Measurements from ENCODE around the gene HPCAL1. TPM values are rescaled to one million over a fixed set of nuclear protein-coding genes. Genes with fewer than 3 reads are reported as not detected.
"Not testable (repeated sequence)": the region's sequence is repeated elsewhere in the genome, so short reads cannot be mapped to it uniquely, and the experiment has no call there.

HPCAL1 gene
- 10 to 100 TPM; 27.2 to 27.4 TPM for total RNA-seq
- long read RNA-seq, transcript HPCAL1-201 (5 exons, 1,751 nt): major isoform, 74 of 84 reads
- long read RNA-seq, partial matches to known transcripts: 0 of 84 reads
- long read RNA-seq, other reads (novel, unspliced or antisense): 10 of 84 reads

DNA sequence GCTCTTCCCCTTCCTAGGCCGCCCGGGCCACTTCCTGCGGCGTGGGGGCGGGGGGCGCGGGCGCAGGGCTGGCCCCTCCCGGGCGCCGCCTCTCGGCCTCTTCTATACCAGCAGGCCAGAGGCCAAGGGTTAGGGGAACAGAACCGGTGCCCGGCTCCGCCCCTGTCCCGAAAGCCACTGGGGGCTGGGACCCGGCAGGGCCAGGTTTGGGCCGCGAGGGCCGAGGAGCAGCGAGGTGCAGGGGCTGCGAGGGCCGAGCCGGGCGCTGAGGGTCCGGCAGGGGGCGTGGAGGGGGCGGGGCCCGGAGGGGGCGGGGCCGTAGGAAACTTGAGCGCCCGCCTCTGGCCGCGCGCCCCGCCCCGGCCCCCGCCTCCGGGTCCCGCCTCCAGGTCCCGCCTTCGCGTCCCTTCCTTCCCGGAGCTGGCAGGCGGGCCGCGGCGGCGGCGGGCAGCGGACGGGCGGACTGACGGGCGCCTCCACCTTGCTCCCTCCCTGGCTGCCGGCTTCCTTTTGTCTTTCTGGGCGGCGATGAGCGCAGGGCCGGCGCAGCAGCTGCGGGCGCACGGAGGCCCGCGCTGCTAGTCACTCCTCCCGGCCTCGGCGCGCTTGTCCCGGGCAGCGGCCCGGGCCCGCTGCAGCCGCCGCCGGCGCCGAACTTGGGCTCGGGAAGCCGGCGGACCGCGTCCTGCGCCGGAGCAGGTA is at the start of gene HPCAL1:
TSS of gene HPCAL1 (plus strand) at position 426 of the 702 bp plus-strand sequence. CDS start 116,854 bp downstream, outside the sequence.
- intact Hi-C loops (cut with DNase I): loop anchor here (2.0 to 5.0 kb wide), 2 partner anchors 105 to 106 kb away; no protein-coding TSS in a partner anchor

DNA sequence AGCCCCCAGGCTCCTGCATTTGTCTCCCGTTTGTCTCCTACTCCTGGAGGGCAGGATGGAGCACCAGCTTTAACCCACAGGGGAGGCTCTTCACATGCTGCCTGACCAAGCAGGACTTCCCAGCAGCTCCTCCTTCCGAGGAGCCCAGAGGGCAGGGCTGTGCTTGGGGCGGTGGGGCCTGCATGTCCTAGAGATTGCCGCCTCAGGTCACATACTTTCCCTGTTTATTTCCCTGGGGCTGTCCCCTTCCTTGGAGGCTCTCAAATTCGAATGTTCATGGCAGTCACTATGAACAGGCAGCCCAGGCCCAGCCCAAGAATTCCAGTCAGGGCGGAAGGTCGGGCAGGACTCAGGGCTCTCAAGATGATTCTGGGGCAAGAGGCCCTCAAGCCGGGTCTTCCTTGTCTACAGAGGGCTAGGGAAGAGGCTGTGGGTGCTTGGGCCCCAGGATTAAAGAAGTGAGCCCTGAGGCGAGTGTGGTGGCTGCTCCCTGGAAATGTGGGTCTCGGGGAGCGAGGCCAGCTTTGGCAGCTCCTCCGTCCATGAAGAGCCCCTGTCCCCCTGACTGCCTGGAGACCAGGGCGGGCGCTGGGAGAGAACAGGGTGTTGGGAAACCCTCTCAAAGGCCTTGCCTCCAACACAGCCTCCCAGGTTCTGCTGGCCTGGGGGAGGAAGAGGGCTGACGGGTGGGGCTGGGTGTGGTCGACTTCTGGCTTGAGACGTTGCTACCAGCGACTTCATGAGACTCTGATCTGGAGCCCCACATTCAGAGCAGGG is 48.9 kb upstream of the HPCAL1 start:
- DNase-seq: peak; percentile 12
- ATAC-seq: no peak
- intact Hi-C loops (cut with DNase I): no loop called here

More for the DNA sequence above, at the start of gene HPCAL1:
- ATAC-seq (peak; percentile 93 to 95), DNase-seq (peak; percentile 89)

- intact Hi-C loops (cut with DNase I): no loop called here
- ATAC-seq: peak in 1 of 2 donors; percentile 16
- peak; percentile 14 for DNase-seq
Measured at GRCh38 chr2:10254373-10255188, 48.1 kb upstream of the HPCAL1 start.

DNA sequence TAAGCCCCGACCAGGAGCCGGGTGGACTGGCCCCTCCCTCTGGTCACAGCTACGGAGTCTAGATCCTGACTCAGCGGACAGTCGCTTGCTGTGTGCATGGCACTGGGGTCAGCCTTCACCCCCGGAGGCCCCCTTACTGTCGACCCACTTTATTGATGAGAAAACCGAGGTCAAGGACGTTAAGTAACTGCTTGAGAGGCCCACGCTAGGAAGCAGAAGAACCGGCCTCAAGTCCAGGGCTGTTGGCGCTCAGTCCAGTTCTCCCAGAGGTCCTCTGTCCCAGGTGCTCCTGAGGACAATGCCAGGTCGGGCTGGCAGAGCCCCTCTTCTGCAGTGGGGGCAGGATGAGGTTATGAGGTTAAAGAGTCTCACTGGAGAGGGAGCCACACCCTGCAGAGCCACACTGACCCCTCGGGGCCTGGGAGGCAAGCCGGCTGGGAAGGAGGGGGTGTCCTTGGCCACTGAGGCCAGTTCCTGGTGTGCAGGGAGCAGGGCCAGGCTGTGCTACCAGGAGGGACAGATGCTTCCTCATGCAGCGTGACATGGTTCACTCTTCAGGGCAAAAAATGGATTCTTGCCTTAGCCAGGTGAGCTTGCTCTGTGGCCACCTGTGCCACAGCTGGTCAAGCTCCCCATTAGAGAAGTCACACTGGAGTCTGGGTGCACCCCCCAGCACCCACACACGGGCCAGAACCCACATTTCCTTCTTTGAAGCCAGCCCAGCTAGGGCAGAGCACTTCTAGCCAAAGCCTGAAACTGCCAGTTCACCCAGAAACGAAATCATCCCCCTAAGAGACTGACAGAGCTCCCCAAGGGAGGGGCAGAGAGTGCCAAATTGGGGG is 47.3 kb upstream of the HPCAL1 start:
- ATAC-seq: peak in 1 of 2 donors; percentile 10
- peak; percentile 14 for DNase-seq

GRCh38 chr2:10256031-10256514 is 46.6 kb upstream of the HPCAL1 start:
- ATAC-seq: no peak
- intact Hi-C loops (cut with DNase I): no loop called here
- DNase-seq: peak; percentile 12

More for the DNA sequence above, 47.3 kb upstream of the HPCAL1 start:
- intact Hi-C loops (cut with DNase I): no loop called here

GRCh38 chr2:10256515-10257031 is 46.1 kb upstream of the HPCAL1 start:
- intact Hi-C loops (cut with DNase I): no loop called here
- no peak for ATAC-seq
- DNase-seq: peak; percentile 7

DNA sequence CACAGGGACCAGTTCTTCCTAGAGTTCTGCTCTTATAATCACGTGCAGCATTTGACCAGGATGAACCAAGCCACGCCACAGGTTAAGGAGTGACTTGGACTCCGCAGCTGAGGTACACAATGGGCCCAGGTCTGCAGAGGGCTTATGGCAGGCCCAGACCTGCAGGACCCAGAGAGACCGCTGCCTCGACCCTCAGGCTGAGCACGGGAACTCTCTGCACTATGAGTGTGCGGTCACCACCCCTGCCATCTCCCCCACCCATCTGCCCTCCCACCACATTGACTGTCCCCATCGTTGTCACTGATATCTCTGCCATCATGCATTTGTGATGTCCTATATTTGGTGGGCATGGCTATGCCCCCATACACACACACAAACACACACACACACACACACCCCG is 45.7 kb upstream of the HPCAL1 start:
- ATAC-seq (no peak), DNase-seq (no peak)
- intact Hi-C loops (cut with DNase I): no loop called here

GRCh38 chr2:10257500-10258147 is 45.1 kb upstream of the HPCAL1 start:
- intact Hi-C loops (cut with DNase I): no loop called here
- ATAC-seq (no peak), DNase-seq (peak; percentile 4)

- intact Hi-C loops (cut with DNase I): no loop called here
- ATAC-seq (no peak), DNase-seq (no peak)
Measured at GRCh38 chr2:10258326-10258725, 44.4 kb upstream of the HPCAL1 start.

DNA sequence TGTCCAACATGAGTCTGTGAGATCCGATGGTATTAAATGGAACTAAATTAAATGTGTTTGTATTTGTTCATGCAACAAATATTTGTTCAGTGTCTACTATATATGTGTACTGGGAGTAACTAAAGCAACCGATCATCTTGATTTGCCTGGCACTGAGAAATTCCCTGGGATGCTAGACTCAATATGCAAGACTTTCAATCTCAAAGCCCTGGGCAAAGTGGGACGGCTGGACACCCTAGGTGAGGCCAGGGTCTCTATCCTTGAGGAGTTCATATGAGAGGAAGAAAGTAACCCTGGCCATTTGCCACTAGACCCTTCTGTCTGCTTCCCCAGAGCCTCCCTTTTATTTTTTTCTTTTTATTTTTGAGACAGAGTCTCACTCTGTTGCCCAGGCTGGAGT is 44.0 kb upstream of the HPCAL1 start:
- ATAC-seq (no peak), DNase-seq (no peak)
- intact Hi-C loops (cut with DNase I): no loop called here

DNA sequence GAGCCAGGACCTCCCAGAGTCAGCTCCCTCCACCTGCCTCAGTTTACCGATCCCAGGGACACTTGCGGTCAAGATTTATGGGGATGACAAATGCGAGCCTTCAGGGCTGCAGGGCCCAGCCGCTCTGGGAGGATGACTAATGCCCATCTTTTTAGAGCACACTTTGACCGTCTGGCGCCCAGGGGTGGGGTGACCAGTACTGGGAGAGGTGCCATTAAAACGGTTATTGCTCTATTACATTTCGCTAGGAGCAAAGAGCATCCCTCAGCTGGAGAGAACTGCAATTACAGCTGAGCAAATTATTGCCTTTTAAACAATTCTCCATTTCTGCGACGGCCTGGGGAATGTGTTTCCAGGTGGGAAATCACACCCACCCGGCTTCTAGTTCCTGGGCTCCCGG is 42.6 kb upstream of the HPCAL1 start:
- intact Hi-C loops (cut with DNase I): no loop called here
- ATAC-seq (no peak), DNase-seq (peak; percentile 5)

DNA sequence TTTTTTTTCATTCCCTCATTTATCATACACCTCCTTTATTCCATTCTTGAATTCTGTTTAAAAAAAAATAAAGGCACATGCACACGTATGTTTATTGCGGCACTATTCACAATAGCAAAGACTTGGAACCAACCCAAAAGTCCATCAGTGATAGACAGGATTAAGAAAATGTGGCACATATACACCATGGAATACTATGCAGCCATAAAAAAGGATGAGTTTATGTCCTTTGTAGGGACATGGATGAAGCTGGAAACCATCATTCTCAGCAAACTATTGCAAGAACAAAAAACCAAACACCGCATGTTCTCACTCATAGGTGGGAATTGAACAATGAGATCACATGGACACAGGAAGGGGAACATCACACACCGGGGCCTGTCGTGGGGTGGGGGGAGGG is 39.2 kb upstream of the HPCAL1 start:
- ATAC-seq; intact Hi-C loops (cut with DNase I); DNase-seq: not testable (repeated sequence)

DNA sequence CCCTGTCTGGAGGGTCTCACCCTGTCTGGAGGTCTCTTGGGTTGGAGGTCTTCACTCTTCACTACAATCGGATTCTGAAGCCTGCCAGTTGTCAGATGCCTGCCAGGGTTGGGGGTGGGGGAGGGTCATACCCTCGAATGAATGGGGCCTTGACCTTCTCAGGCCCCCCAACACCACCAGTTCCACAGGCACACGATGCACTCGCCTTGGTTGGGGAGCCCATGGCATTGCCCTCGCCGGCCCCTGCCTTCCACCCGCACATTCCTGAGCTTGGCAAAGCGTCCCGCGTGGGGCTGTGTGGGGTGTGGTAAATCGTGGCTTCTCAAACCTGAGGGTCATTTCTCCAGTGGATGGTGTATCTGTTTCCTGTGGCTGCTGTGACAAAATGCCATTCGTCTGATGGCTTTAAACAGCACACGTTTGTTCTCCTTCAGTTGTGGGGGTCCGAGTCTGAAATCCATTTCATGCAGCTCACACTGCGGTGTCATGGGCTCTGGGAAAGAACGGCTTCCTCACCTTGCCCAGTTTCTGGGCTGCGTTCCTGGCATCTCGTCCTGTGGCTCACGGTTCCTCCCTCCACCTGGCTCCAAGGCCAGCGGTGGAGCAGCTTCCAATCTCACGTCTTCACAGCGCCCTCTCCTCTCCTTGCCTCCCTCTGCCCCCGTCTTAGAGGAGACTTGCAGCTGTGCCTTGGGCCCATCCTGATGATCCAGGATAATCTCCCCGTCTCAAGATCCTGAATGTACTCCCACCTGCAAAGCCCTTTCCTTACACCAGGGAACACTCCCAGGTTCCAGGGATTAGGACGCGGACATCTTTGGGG is 38.0 kb upstream of the HPCAL1 start:
- ATAC-seq (no peak), DNase-seq (peak; percentile 5)
- intact Hi-C loops (cut with DNase I): no loop called here

DNA sequence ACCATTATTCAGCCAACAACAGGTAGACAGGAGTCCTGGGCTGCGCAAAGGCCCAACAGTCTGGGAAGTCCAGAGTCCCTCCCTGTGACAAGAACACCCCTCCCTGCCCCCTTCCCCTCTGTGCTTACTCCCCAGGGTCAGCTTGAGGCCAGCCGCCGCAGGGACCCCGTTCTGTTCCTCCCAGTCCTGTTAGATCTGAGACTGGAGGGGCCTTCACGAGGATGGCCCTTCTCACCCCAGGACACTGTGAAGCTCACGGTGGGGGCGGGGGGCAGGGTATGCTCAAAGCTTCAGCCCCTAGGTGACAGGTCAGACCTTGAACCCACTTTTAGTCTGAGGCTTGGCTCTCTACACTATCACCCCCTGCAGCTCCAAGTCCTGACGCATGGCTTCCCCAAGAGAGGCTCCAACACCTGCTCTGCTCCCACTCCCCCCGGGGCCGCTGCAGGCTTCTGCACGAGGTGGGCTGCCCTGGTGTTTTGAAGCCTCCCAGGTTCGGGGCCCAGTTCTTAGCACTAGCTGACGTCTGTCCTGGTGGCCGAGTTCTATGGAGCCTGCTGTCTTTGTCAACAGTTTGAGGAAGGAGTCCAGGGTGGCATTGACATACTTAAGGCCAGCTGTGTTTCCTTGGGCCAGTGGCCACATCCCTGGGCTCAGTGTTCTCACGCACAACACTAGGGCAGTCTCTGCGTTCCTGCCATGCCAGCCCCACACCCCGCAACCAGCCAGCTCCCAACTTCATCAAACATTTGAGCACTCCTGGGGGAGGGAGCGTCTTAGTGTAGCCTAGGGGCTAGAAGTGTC is 37.2 kb upstream of the HPCAL1 start:
- intact Hi-C loops (cut with DNase I): no loop called here
- DNase-seq (peak; percentile 13), ATAC-seq (no peak)

GRCh38 chr2:10266133-10266620 is 36.5 kb upstream of the HPCAL1 start:
- ATAC-seq: no peak
- peak; percentile 4 for DNase-seq
- intact Hi-C loops (cut with DNase I): no loop called here

DNA sequence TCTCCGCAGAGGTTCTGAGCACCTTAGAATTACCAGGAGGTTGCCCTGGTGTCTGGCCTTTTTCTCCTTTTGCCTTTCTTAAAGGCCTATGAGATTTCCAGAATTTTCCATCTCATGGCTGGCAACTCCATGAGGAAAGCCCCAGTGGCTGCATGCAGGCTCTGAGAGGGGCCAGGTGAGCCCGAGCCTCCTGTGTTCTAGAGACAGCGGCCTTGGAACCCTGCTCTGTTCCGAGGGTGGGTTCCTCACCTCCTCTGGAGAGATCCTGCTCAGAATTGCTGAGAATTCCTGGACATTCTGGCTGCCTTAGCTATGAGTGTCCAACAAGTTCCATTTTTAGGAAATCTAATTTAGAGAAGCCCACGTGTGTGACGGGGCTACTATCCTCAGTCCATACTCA is 35.7 kb upstream of the HPCAL1 start:
- intact Hi-C loops (cut with DNase I): no loop called here
- DNase-seq (no peak), ATAC-seq (no peak)

Data from left cardiac atrium (tissue), 4 donors.